Right lung (tissue), 10 donors: ENCODE results near the gene MIEF1. TPM values are rescaled to one million over a fixed set of nuclear protein-coding genes. Genes with fewer than 3 reads are reported as not detected.

ENCODE experiments used
- DNase-seq, 2 donors: peaks; one replicate each; pipeline ENCODE4 v3.0.0-alpha.2; 2013
- long read RNA-seq, 8 donors: transcript quantifications; one replicate each; lab custom pipeline, GENCODE V29; 2026
- polyA plus RNA-seq, 5 donors: library from polyadenylated mRNA; unstranded; fragments of 120-200 nt; gene quantifications; one replicate each; pipeline versions ENCODE4 v1.2.1 to v1.2.3, GENCODE V29; 2013; ENCODE audit warnings: inconsistent platforms in 1 of 5, low replicate concordance in 1 of 5; ENCODE audit not compliant: insufficient read length in 5 of 5, insufficient read depth in 1 of 5

MIEF1 gene
- 10 to 100 TPM; 21.3 to 28.3 (median 23.0) TPM for polyA plus RNA-seq
- long read RNA-seq, donor 1, full-length matches to known transcripts, result 4 of 18 reads
- long read RNA-seq, donor 1, partial matches to known transcripts, result 14 of 18 reads
- long read RNA-seq, donor 1, other reads (novel, unspliced or antisense), result 0 of 18 reads
- long read RNA-seq, donor 2, full-length matches to known transcripts, result 3 of 3 reads
- long read RNA-seq, donor 2, partial matches to known transcripts, result 0 of 3 reads
- long read RNA-seq, donor 2, other reads (novel, unspliced or antisense), result 0 of 3 reads
- long read RNA-seq, donor 3, full-length matches to known transcripts, result 3 of 3 reads
- long read RNA-seq, donor 3, partial matches to known transcripts, result 0 of 3 reads
- long read RNA-seq, donor 3, other reads (novel, unspliced or antisense), result 0 of 3 reads
- long read RNA-seq, donor 4, full-length matches to known transcripts, result 2 of 2 reads
- long read RNA-seq, donor 4, partial matches to known transcripts, result 0 of 2 reads
- long read RNA-seq, donor 4, other reads (novel, unspliced or antisense), result 0 of 2 reads
- long read RNA-seq, donor 5, full-length matches to known transcripts, result 7 of 7 reads
- long read RNA-seq, donor 5, partial matches to known transcripts, result 0 of 7 reads
- long read RNA-seq, donor 5, other reads (novel, unspliced or antisense), result 0 of 7 reads
- long read RNA-seq, donor 6, full-length matches to known transcripts, result 9 of 27 reads
- long read RNA-seq, donor 6, partial matches to known transcripts, result 18 of 27 reads
- long read RNA-seq, donor 6, other reads (novel, unspliced or antisense), result 0 of 27 reads
- long read RNA-seq, donor 7, full-length matches to known transcripts, result 5 of 5 reads
- long read RNA-seq, donor 7, partial matches to known transcripts, result 0 of 5 reads
- long read RNA-seq, donor 7, other reads (novel, unspliced or antisense), result 0 of 5 reads
- long read RNA-seq, donor 8, full-length matches to known transcripts, result 3 of 3 reads
- long read RNA-seq, donor 8, partial matches to known transcripts, result 0 of 3 reads
- long read RNA-seq, donor 8, other reads (novel, unspliced or antisense), result 0 of 3 reads

DNA sequence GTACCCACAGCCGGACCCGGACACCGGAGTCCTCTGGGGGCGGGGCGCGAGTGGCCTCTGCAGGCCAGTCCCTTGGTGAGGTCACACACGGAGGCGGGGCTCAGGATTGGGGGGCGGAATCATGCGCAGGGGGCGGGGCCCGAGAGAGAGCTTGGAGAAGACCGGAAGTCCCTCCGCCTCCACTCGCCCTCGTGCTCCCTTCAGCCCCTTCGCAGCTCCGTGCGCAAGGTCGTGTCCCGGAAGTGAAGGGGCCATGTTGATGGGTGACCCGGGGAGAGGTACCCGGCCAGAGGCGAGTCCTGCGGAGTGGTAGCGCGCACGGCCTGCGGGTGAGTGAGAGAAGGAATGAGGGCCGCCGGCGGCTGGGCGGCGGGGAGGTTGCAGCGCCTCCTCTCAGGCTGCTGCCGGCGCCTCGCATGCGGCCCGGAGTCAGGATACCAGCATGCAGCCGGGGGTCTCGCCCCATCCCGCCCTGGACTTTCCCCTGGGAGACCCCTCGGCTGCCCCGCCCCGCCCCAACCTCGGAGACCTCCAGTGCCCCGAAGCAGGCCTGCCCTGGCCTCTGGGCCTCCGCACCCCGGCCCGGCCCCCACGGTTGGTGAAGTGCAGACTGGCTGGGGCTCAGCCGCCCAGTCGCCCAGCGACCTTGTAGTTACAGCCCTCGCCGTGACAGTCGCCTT lies at the start of gene MIEF1:
TSS of gene MIEF1 (plus strand) at position 182 of the 680 bp plus-strand sequence. CDS start 9,005 bp downstream, outside the sequence.
- DNase-seq, result peak; percentile 94 to 96

DNA sequence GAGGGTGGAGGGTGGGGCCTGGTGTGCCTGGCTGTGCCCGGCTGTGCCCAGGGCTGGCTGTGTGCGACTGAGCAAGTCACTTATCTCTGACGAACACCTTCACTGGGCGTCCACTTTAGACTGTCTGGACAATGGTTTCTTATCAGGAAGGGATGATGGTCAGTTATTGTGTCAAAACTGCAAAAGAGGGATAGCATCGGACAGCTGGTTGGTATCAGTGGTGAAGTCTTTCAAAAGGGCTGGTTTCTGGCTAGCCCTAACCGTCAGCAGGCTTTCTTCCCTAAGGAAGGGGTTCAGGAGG lies 49.4 kb upstream of the MIEF1 start:
- no peak for DNase-seq

- no peak for DNase-seq
Observed at GRCh38 chr22:39453765-39454378, 48.2 kb upstream of the MIEF1 start.

DNA sequence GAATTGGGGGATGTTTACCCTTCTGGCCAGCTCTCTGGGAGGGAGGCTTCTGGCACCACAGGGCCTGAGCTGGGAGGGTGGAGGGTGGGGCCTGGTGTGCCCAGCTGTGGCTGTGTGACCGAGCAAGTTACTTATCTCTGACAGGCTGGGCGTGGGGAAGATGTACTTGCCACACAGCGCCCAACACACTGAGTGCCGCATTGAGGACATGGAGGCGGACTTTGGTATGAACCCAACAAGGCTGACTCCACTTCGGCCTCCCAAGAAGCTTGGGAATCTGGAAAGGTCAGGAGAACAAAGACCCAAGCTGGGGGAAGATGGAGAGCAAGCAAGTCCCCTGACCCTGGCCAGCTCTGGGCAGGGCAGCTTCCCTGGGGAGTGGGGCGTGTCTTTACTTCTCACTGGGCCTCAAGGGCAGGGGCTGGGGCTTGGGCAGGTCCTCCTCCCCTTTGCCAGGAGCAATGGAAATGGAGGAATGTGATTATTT lies 47.7 kb upstream of the MIEF1 start:
- no peak for DNase-seq

DNA sequence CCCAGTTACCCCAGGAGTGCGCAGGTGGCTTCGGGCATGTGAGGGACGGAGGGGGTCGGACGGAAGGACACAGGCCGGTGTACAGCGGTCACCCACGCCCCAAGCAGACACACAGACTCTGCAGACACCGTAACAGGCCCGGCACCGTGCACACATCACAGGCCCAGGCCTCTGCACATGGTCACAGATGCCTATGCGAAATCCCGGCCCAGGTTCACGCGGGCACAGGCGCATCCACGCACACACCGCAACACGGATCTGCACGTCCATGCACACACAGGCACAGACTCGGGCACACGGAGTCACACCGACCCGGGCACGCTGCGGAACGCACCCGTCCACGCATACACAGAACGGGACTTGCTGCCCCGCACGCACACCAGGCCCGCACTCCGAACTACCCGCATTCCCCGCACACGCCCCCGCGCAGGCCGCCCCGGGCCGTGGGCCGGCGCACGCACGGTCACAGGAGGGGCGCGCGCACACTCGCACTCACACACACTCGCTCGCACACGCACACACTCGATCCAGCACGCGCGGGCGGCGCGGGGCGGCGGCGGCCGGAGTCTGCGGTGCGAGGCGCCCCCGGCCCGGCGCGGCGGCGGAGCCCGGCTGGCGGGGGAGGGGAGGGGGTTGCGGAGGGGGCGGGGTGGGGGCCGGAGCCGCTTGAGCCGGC lies 45.4 kb upstream of the MIEF1 start, which contains the start of gene MGAT3:
TSS of gene MGAT3 (plus strand) at position 491 of the 676 bp plus-strand sequence. CDS start 30,336 bp downstream, outside the sequence.
- DNase-seq, result no peak

DNA sequence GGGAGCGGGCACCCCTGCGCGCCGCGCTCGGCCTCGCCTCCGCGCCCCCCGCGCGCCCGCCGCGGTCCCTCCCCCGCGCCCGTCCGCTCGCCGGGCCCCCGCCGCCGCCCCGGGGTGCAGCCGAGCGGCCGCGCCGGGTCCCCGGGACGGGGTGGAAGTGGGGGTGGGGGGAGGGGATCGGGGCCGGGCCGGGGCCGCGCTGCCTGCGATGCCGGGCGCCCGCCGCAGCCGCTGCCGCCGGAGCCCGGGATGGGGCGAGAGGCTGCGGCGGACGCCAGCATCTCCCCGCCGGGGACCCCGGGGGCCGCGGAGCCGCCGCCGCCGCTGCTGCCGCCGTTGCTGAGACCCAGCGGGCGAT lies 44.9 kb upstream of the MIEF1 start:
- DNase-seq, result no peak

DNA sequence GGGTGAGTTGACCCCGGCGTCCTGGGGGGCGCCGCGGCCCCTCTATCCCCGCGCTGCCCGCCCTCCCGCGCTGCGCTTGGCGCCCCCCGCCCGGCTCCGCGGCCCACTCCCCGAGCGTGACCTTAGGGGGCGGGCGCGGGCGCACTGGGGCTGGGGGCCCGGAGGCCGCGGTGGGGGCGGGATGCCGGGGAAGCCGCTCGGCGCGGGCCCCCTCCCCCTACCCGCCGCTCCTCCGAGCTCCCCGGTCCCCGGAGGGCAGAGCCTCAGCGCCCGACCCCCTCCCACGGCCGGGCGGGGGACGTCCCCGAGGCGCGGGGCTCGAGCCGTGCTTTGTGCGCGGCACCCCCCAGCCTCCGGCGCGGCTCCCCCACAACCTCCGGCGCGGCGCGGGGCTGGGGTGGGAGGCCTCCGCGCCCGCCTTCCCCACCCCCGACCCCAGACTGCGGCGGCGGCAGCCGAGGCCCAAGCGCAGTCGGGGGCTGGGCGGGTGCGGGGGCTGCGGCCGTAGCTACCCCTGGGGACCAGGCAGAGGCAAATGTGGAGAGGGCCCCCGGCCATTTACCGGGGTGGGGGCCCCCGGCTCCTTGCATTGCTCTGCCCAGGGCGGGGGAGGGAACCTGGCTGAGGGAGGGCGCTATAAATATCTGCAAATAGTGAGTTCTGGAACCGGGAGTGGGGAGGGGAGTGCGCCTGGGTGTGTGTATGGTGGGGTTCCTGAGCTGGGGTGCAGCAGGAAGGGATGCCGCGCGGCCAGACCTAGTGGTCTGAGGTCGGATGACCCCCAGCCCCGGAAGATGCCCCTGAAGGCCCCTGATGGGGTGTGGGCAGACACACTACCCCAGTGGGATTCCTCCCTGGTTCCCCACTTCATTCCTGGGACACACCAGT lies 44.3 kb upstream of the MIEF1 start:
- no peak for DNase-seq

DNA sequence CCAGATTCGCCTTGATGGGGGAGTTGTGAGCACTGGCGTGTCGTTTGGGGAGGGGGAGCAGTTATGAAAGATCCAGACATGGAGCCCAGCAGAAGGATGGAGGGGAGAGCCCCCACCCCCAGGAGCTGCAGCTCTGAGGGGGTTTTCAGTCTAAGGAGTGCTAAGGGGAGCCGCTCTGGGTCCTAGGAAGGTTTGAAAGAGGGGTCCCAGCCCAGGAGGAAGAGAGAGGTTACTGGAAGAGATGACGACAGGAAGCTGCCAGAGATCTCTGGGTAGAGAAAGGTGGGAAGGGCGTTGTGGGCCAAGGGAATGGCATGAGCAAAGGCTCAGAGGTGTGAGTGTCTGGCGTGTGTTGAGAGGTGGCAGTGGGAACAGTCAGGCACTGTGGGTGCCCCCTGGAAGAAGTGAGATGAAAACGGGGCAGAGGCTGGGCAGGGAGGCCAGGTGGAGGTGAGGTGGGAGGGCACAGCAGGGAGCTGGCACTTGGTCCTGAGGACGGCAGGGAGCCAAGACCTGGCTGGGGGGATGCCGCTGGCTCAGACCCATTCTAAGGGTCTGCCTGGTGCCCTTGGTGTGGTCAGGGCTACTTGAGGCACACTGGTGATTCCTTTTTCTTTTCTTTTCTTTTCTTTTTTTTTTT lies 43.5 kb upstream of the MIEF1 start:
- DNase-seq, result no peak

DNA sequence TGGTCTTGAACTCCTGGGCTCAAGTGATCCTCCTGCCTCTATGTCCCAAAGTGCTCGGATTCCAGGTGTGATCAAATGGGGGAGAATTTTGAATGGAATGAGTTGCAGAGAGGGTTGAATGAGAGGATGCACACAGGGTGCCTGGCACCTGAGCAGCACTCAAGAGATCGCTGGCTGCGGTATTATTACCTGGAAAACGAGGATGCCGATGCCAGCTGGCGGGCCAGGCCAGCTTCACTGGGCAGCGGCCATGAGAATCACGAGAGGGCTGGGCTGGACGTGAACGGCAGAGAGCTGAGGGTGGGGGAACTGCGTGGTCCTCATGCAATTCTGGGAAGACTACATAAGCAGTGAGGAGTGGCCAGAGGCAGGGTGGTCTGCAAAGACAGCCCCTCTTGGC lies 42.4 kb upstream of the MIEF1 start:
- DNase-seq, result no peak

- DNase-seq, result no peak
Observed at GRCh38 chr22:39462443-39463221, 39.5 kb upstream of the MIEF1 start.

DNA sequence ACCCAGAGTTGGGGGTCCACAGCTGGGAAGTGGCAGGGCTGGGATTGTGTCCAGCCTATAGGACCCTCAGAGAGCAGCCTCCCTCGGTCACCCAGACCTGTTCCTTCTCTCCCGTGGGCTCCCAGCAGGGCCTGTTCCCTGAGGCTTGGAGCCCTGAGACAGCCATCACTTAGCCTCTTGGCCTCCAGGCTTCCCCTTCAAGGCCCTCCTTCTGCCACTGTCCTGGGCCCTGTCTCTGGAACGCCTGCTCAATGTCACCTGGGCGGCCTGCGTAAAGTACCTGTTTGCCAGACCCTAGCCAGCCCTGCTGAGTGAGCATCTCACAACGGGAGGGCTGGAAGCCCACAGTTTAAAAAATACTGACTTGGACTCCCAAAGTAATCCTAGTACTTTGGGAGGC lies 38.8 kb upstream of the MIEF1 start:
- no peak for DNase-seq

- DNase-seq, result no peak
Observed at GRCh38 chr22:39463931-39464390, 38.1 kb upstream of the MIEF1 start.

DNA sequence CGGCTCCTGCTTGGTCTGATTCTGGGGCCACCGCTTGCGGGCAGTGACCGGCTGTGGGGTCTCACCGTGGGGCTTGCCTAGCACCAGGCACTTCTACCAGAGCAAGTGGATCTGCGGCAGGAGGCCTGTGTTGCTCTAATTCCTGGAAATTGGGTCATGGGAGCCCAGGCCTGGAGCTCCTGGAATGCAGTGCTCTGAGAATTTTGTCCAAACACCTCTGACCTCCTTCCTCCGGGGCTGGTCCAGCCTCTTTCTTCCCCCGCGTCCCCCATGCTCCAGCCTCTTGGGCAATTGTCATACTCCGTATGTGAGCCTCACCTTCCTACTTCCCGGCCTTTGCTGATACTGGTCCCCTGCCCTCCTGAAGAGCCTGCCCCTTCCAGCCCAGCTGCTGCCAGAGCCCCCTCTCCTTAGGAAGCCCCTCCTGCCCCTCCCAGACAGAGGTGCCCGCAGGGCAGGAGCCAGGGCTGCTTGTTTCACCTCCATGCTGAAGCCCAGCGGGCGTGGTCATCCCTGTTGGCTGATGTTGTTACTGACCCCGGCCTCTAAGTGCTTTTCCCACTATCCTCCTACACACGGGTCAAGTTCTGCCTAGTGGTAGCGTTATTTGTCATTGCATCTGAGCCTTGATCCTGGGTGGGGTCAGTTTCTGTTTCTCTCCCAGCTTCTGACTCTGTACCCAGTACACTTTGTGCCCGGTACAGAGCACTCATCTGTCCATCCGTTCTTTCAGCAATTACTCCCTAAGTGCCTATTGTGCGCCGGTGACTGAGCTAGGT lies 35.7 kb upstream of the MIEF1 start:
- DNase-seq, result no peak

GRCh38 chr22:39467390-39467895 lies 34.6 kb upstream of the MIEF1 start:
- no peak for DNase-seq

DNA sequence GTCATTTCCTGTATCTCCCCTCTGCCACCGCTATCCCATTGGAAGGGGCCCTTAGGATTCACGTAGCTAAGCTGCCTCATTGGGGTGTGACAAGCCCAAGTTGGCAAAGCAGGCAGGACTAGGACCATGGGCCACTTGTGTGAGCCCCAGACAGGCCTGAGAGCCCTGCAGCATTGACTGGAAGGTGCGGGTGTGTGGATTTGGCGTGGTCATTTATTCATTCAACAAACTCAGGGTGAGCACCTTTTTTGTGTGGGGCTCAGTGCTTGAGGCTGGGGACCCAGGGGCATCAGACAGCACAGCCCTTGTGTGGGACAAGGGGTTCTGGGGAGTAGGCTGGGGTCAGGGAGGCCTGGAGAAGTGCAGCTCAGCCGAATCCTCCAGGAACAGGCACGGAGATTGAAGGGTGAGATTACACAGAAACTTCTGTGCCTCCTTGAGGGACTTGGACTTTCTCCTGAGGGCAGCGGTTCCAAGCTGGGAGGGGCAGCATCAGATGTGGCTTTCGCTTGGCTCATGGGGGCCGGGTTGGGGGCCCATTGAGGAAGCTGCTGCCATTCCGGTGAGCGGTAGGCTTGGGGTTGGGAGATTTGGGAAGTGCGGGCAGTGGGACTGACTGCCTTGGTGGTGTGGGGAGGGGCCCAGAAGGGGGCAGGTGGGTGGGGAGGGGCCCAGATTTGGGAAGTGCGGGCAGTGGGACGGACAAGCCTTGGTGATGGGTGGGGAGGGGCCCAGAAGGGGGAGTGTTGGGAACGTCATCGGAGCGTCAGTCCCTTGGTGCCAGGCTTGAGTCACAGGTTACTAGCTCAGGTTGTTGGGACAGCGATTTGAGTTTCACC lies 33.4 kb upstream of the MIEF1 start:
- DNase-seq, result no peak

- DNase-seq, result no peak
Observed at GRCh38 chr22:39469326-39469680, 32.8 kb upstream of the MIEF1 start.
